HEK293T (cell line): Measurements from ENCODE around the gene TRIM47.

ENCODE experiments used
- CTBP1 ChIP-seq: fragments of 450-650 bp; IDR thresholded peaks from 2 replicates; pipeline ENCODE4 v1.6.1; 2016; ENCODE audit warnings: borderline replicate concordance
- FOXK2 ChIP-seq: fragments of 450-650 bp; IDR thresholded peaks from 2 replicates; pipeline ENCODE4 v1.6.1; 2016; ENCODE audit warnings: mild to moderate bottlenecking
- FOXM1 ChIP-seq: fragments of 450-650 bp; IDR thresholded peaks from 2 replicates; pipeline ENCODE4 v1.6.1; 2017; ENCODE audit warnings: mild to moderate bottlenecking, borderline replicate concordance
- HDGF ChIP-seq: fragments of 450-650 bp; IDR thresholded peaks from 2 replicates; pipeline ENCODE4 v1.6.1; 2017; ENCODE audit warnings: antibody characterized with exemption, borderline replicate concordance
- LEF1 ChIP-seq: fragments of 450-650 bp; IDR thresholded peaks from 2 replicates; pipeline ENCODE4 v1.6.1; 2017; ENCODE audit warnings: mild to moderate bottlenecking, borderline replicate concordance
- NFRKB ChIP-seq: fragments of 450-650 bp; IDR thresholded peaks from 2 replicates; pipeline ENCODE4 v1.6.1; 2016; ENCODE audit warnings: mild to moderate bottlenecking, moderate library complexity
- TARDBP ChIP-seq: fragments of 450-650 bp; IDR thresholded peaks from 2 replicates; pipeline ENCODE4 v1.6.1; 2016
- ZNF384 ChIP-seq: fragments of 450-650 bp; IDR thresholded peaks from 2 replicates; pipeline ENCODE4 v1.6.1; 2016
- TF ChIP-seq, protein P1 (sequence below): fragments of 450-650 bp; IDR thresholded peaks from 2 replicates; pipeline ENCODE4 v1.6.1; 2016

DNA sequence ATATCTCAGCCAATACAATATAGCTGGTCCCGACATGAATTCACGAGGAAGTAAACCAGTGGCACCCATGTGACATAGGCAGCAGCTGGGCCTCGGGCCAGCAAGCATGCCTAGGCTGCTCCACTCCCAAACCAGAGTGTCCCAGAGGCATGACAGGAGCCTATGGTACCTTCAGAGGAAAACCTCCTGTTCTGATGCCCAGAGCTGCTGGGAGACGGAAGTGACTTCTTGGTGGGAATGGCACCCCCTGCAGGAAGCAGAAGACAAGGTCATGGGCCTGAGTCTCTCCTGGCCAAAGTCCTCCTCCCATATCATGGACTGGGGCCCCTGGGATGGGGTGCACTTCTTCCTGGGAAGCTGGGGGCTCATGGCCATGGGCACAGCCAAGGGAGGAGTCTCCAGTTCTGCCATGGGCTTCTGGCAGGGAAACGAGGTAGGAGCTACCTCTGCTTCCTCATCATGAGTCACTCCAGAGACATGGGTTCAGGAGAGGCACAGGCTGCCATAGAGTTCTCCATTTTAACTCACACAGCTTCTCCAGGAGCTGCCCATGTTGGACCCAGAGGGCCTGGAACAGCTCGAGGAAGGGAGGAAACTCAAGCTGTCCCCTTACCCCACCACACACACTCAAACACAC lies 49.0 kb upstream of the TRIM47 start:
- TF ChIP-seq FOXM1 (no peak), HDGF (no peak), CTBP1 (no peak), LEF1 (no peak), TARDBP (no peak), FOXK2 (no peak), ZNF384 (no peak), NFRKB (no peak)
- TF ChIP-seq, protein P1, sequence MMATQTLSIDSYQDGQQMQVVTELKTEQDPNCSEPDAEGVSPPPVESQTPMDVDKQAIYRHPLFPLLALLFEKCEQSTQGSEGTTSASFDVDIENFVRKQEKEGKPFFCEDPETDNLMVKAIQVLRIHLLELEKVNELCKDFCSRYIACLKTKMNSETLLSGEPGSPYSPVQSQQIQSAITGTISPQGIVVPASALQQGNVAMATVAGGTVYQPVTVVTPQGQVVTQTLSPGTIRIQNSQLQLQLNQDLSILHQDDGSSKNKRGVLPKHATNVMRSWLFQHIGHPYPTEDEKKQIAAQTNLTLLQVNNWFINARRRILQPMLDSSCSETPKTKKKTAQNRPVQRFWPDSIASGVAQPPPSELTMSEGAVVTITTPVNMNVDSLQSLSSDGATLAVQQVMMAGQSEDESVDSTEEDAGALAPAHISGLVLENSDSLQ, result no peak
